ENCODE results near the gene DGKQ.
"Not testable (repeated sequence)": the region's sequence is repeated elsewhere in the genome, so short reads cannot be mapped to it uniquely, and the experiment has no call there.

Gene DGKQ

DNA sequence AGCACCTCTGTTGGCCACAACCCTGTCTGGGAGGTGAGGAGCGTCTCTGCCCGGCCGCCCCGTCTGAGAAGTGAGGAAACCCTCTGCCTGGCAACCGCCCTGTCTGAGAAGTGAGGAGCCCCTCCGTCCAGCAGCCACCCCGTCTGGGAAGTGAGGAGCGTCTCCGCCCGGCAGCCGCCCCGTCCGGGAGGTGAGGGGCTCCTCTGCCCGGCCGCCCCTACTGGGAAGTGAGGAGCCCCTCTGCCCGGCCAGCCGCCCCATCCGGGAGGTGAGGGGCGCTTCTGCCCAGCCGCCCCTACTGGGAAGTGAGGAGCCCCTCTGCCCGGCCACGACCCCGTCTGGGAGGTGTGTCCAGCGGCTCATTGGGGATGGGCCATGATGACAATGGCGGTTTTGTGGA, 2.6 kb upstream of the DGKQ start:
- H2AK5ac ChIP-seq (ENCODE audit: low read length, severe bottlenecking); H3K36me3 ChIP-seq (ENCODE audit: control insufficient read depth in 1 of 2, insufficient read depth in 2 of 2, low read depth in 1 of 2, low read length in 2 of 2); H3K9ac ChIP-seq (ENCODE audit: low read length); H2BK120ac ChIP-seq (ENCODE audit: low read depth, low read length); H3K23ac ChIP-seq (ENCODE audit: low read length in 2 of 2); H3K27me3 ChIP-seq (ENCODE audit: control insufficient read depth in 1 of 2, insufficient read depth in 1 of 2, low read length in 2 of 2); H2BK12ac ChIP-seq (ENCODE audit: low read length in 2 of 2); H4K91ac ChIP-seq (ENCODE audit: low read length); H3K4me2 ChIP-seq (ENCODE audit: low read length, poor library complexity, severe bottlenecking); H3K4me3 ChIP-seq (ENCODE audit: insufficient read depth in 1 of 2, low read depth in 1 of 2, low read length in 2 of 2); H4K8ac ChIP-seq (ENCODE audit: low read length); DNase-seq; H3K27ac ChIP-seq (ENCODE audit: low read length, poor library complexity, severe bottlenecking); H3K9me3 ChIP-seq (ENCODE audit: control insufficient read depth, low read length); H2BK5ac ChIP-seq (ENCODE audit: low read depth, low read length, poor library complexity, severe bottlenecking); H2BK15ac ChIP-seq (ENCODE audit: low read depth, poor library complexity, severe bottlenecking); H3K18ac ChIP-seq (ENCODE audit: low read depth in 1 of 2, low read length in 2 of 2); H2AFZ ChIP-seq (ENCODE audit: low read depth, low read length); H3K14ac ChIP-seq (ENCODE audit: low read length in 2 of 2); H3K4ac ChIP-seq (ENCODE audit: low read depth in 1 of 2, low read length in 2 of 2): not testable (repeated sequence)
- Histone ChIP-seq H3K4me1 (ENCODE audit: control insufficient read depth, insufficient read depth, low read depth, low read length) (peaks cover 29% of the 10 kb centered on the region), H3K79me1 (replicated peaks; ENCODE audit: low read length, poor library complexity, severe bottlenecking) (peaks cover 18% of the 10 kb centered on the region)
- 100% methylated on average over 5 of the region's 25 CpGs for WGBS

GRCh38 chr4:974668-975067, 1.3 kb upstream of the DGKQ start:
- H3K9me3 ChIP-seq (ENCODE audit: control insufficient read depth, low read length): no peaks in the 10 kb centered on the region
- H2AFZ ChIP-seq (ENCODE audit: low read depth, low read length): no peak overlapping the region
- H3K27me3 ChIP-seq (ENCODE audit: control insufficient read depth in 1 of 2, insufficient read depth in 1 of 2, low read length in 2 of 2): no peaks in the 10 kb centered on the region
- no peak overlapping the region for H2BK120ac ChIP-seq (ENCODE audit: low read depth, low read length)
- no peak overlapping the region for H4K8ac ChIP-seq (ENCODE audit: low read length)
- peaks cover 6 to 12% of the 10 kb centered on the region in 2 experiments for H3K36me3 ChIP-seq (ENCODE audit: control insufficient read depth in 1 of 2, insufficient read depth in 2 of 2, low read depth in 1 of 2, low read length in 2 of 2)
- H3K23ac ChIP-seq (ENCODE audit: low read length in 2 of 2): no peak overlapping the region
- no peak overlapping the region for H3K4ac ChIP-seq (ENCODE audit: low read depth in 1 of 2, low read length in 2 of 2)
- H3K79me1 ChIP-seq (replicated peaks; ENCODE audit: low read length, poor library complexity, severe bottlenecking): peaks cover 28% of the 10 kb centered on the region
- H3K4me2 ChIP-seq (ENCODE audit: low read length, poor library complexity, severe bottlenecking): no peak overlapping the region
- no peak overlapping the region for H3K27ac ChIP-seq (ENCODE audit: low read length, poor library complexity, severe bottlenecking)
- no peak overlapping the region for H2BK15ac ChIP-seq (ENCODE audit: low read depth, poor library complexity, severe bottlenecking)
- H2AK5ac ChIP-seq (ENCODE audit: low read length, severe bottlenecking): no peak overlapping the region
- H2BK12ac ChIP-seq (ENCODE audit: low read length in 2 of 2): no peak overlapping the region
- H3K9ac ChIP-seq (ENCODE audit: low read length): no peak overlapping the region
- H4K91ac ChIP-seq (ENCODE audit: low read length): no peak overlapping the region
- no peak overlapping the region for H3K14ac ChIP-seq (ENCODE audit: low read length in 2 of 2)
- H2BK5ac ChIP-seq (ENCODE audit: low read depth, low read length, poor library complexity, severe bottlenecking): no peak overlapping the region
- DNase-seq: no peak
- H3K4me1 ChIP-seq (ENCODE audit: control insufficient read depth, insufficient read depth, low read depth, low read length): peaks cover 29% of the 10 kb centered on the region
- H3K18ac ChIP-seq (ENCODE audit: low read depth in 1 of 2, low read length in 2 of 2): no peak overlapping the region
- over 99% methylated on average over 9 of the region's 9 CpGs for WGBS
- H3K4me3 ChIP-seq (ENCODE audit: insufficient read depth in 1 of 2, low read depth in 1 of 2, low read length in 2 of 2): no peak overlapping the region

GRCh38 chr4:972651-973424, 531 bp downstream of the DGKQ start:
- H2BK5ac ChIP-seq (ENCODE audit: low read depth, low read length, poor library complexity, severe bottlenecking): no peak overlapping the region
- DNase-seq: peak; percentile 28
- H3K4me1 ChIP-seq (ENCODE audit: control insufficient read depth, insufficient read depth, low read depth, low read length): peaks cover 29% of the 10 kb centered on the region

DNA sequence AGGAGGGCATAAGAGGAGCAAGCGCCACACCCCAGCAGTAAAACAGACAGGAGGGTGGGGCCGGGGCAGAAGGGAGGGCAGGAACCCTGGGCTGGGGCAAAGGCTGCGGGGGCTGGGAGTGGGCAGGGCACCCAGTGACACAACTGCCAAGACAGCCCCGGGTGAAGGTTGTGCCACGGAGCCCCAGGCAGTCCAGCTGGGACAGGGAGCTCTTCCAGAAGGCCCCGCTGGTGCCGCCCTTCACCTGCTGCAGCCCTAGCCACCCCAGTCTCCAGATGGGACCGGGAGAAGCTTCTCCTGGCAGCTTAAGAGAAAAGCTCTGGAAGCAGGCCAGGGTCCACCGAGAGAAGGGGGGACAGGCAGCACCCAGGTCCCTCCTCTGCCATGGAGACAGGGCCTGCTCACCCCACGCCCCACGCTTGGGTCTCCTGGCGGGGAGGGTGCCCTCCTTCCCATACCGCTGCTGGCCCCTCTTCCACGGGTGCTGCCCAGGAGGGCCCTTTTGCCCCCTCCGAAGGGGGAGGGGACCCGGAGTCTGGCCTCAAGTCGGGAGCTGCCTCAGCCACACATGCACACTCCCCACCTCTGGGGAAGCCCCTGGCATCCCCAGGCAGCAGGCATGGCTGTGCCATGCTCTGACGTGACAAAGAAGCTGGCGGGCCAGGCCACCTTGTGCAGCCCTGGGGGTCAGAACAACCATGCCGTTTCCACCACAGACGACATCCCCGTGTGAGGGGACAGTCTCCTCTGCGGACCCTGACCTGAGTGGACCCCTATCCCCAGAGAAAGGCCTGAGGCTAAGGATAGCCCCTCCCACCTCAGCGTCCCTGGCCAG, 1.5 kb downstream of the DGKQ start:
- 84% methylated on average over 24 of the region's 24 CpGs for WGBS
- H4K91ac ChIP-seq (ENCODE audit: low read length): no peak overlapping the region
- no peak for DNase-seq
- no peak overlapping the region for H4K8ac ChIP-seq (ENCODE audit: low read length)
- H2AFZ ChIP-seq (ENCODE audit: low read depth, low read length): no peak overlapping the region
- peak overlapping the region; percentile 80 for H3K4me2 ChIP-seq (ENCODE audit: low read length, poor library complexity, severe bottlenecking)
- H3K4ac ChIP-seq (ENCODE audit: low read depth in 1 of 2, low read length in 2 of 2): no peak overlapping the region
- H2BK12ac ChIP-seq (ENCODE audit: low read length in 2 of 2): no peak overlapping the region
- no peak overlapping the region for H2AK5ac ChIP-seq (ENCODE audit: low read length, severe bottlenecking)
- H3K79me1 ChIP-seq (replicated peaks; ENCODE audit: low read length, poor library complexity, severe bottlenecking): peaks cover 36% of the 10 kb centered on the region
- H3K4me1 ChIP-seq (ENCODE audit: control insufficient read depth, insufficient read depth, low read depth, low read length): peaks cover 32% of the 10 kb centered on the region
- H3K27ac ChIP-seq (ENCODE audit: low read length, poor library complexity, severe bottlenecking): no peak overlapping the region
- peak overlapping the region; percentile 79 for H3K9ac ChIP-seq (ENCODE audit: low read length)
- no peak overlapping the region for H2BK5ac ChIP-seq (ENCODE audit: low read depth, low read length, poor library complexity, severe bottlenecking)
- H3K14ac ChIP-seq (ENCODE audit: low read length in 2 of 2): no peak overlapping the region
- no peak overlapping the region for H3K18ac ChIP-seq (ENCODE audit: low read depth in 1 of 2, low read length in 2 of 2)
- no peak overlapping the region for H3K23ac ChIP-seq (ENCODE audit: low read length in 2 of 2)
- H2BK15ac ChIP-seq (ENCODE audit: low read depth, poor library complexity, severe bottlenecking): peak overlapping the region; percentile 80
- H2BK120ac ChIP-seq (ENCODE audit: low read depth, low read length): no peak overlapping the region
- H3K4me3 ChIP-seq (ENCODE audit: insufficient read depth in 1 of 2, low read depth in 1 of 2, low read length in 2 of 2): peak overlapping the region in 1 of 2 experiments; percentile 86
- H3K36me3 ChIP-seq (ENCODE audit: control insufficient read depth in 1 of 2, insufficient read depth in 2 of 2, low read depth in 1 of 2, low read length in 2 of 2): peaks cover 6 to 34% of the 10 kb centered on the region in 2 experiments
- no peaks in the 10 kb centered on the region for H3K9me3 ChIP-seq (ENCODE audit: control insufficient read depth, low read length)
- H3K27me3 ChIP-seq (ENCODE audit: control insufficient read depth in 1 of 2, insufficient read depth in 1 of 2, low read length in 2 of 2): no peaks in the 10 kb centered on the region

More at GRCh38 chr4:972651-973424, 531 bp downstream of the DGKQ start:
- no peak overlapping the region for H2BK120ac ChIP-seq (ENCODE audit: low read depth, low read length)
- WGBS: 2% methylated on average over 48 of the region's 65 CpGs
- H2AK5ac ChIP-seq (ENCODE audit: low read length, severe bottlenecking): no peak overlapping the region
- no peaks in the 10 kb centered on the region for H3K9me3 ChIP-seq (ENCODE audit: control insufficient read depth, low read length)
- peak overlapping the region; percentile 28 for H4K91ac ChIP-seq (ENCODE audit: low read length)
- peaks cover 36% of the 10 kb centered on the region for H3K79me1 ChIP-seq (replicated peaks; ENCODE audit: low read length, poor library complexity, severe bottlenecking)
- peak overlapping the region in 1 of 2 experiments; percentile 57 for H2BK12ac ChIP-seq (ENCODE audit: low read length in 2 of 2)
- H4K8ac ChIP-seq (ENCODE audit: low read length): no peak overlapping the region
- H3K14ac ChIP-seq (ENCODE audit: low read length in 2 of 2): no peak overlapping the region
- H3K27ac ChIP-seq (ENCODE audit: low read length, poor library complexity, severe bottlenecking): no peak overlapping the region
- no peaks in the 10 kb centered on the region for H3K27me3 ChIP-seq (ENCODE audit: control insufficient read depth in 1 of 2, insufficient read depth in 1 of 2, low read length in 2 of 2)
- peak overlapping the region; percentile 20 for H2BK15ac ChIP-seq (ENCODE audit: low read depth, poor library complexity, severe bottlenecking)
- peaks cover 6 to 25% of the 10 kb centered on the region in 2 experiments for H3K36me3 ChIP-seq (ENCODE audit: control insufficient read depth in 1 of 2, insufficient read depth in 2 of 2, low read depth in 1 of 2, low read length in 2 of 2)
- peak overlapping the region; percentile 63 to 70 for H3K18ac ChIP-seq (ENCODE audit: low read depth in 1 of 2, low read length in 2 of 2)
- peak overlapping the region in 1 of 2 experiments; percentile 9 for H3K4ac ChIP-seq (ENCODE audit: low read depth in 1 of 2, low read length in 2 of 2)
- no peak overlapping the region for H3K23ac ChIP-seq (ENCODE audit: low read length in 2 of 2)
- peak overlapping the region; percentile 43 for H2AFZ ChIP-seq (ENCODE audit: low read depth, low read length)
- peak overlapping the region; percentile 85 to 86 for H3K4me3 ChIP-seq (ENCODE audit: insufficient read depth in 1 of 2, low read depth in 1 of 2, low read length in 2 of 2)
- peak overlapping the region; percentile 80 for H3K4me2 ChIP-seq (ENCODE audit: low read length, poor library complexity, severe bottlenecking)
- H3K9ac ChIP-seq (ENCODE audit: low read length): peak overlapping the region; percentile 79
